IPS-NIHi7 (cell line): ENCODE data around the gene NHSL1.
A peak's percentile ranks its signal among the peaks of the same experiment; 100 is the strongest.

Source experiments
- DNase-seq: peaks from one replicate; pipeline ENCODE4 v3.0.0; 2012; ENCODE audit warnings: mixed read lengths; ENCODE audit errors: extremely low spot score

Gene NHSL1

GRCh38 chr6:138401960-138402837 lies 97.1 kb downstream of the NHSL1 start:
- DNase-seq, result no peak

- DNase-seq, result no peak
These were observed 99.0 kb downstream of the NHSL1 start for GRCh38 chr6:138400326-138400725.

GRCh38 chr6:138397128-138398122 lies 101.9 kb downstream of the NHSL1 start:
- DNase-seq, result no peak

- DNase-seq, result no peak
These were observed 102.6 kb downstream of the NHSL1 start for GRCh38 chr6:138396709-138397108.

GRCh38 chr6:138393871-138394783 lies 105.2 kb downstream of the NHSL1 start:
- no peak for DNase-seq

- DNase-seq, result no peak
These were observed 109.7 kb downstream of the NHSL1 start for GRCh38 chr6:138389551-138389950.

GRCh38 chr6:138387577-138388368 lies 111.5 kb downstream of the NHSL1 start:
- no peak for DNase-seq

- DNase-seq, result no peak
These were observed 112.4 kb downstream of the NHSL1 start for GRCh38 chr6:138386897-138387296.

- DNase-seq, result no peak
These were observed 115.5 kb downstream of the NHSL1 start for GRCh38 chr6:138383776-138384175.

GRCh38 chr6:138382498-138383265 lies 116.6 kb downstream of the NHSL1 start:
- peak; percentile 46 for DNase-seq

GRCh38 chr6:138378463-138378862 lies 120.8 kb downstream of the NHSL1 start:
- DNase-seq, result no peak

GRCh38 chr6:138377844-138378243 lies 121.5 kb downstream of the NHSL1 start, which contains the start of gene SMIM28:
Gene SMIM28, plus strand, starts transcription at chr6:138377905. Its CDS starts 168 bp downstream, at chr6:138378073.
- DNase-seq, result no peak

GRCh38 chr6:138377042-138377441 lies 122.3 kb downstream of the NHSL1 start:
- DNase-seq, result no peak

GRCh38 chr6:138374815-138375214 lies 124.5 kb downstream of the NHSL1 start:
- DNase-seq, result no peak

- DNase-seq, result no peak
These were observed 125.1 kb downstream of the NHSL1 start for GRCh38 chr6:138374230-138374629.

- no peak for DNase-seq
These were observed 126.4 kb downstream of the NHSL1 start for GRCh38 chr6:138372711-138373463.
